ENCODE measurements around the gene HVCN1. TPM values are rescaled to one million over a fixed set of nuclear protein-coding genes. Genes with fewer than 3 reads are reported as not detected.
"Not testable (repeated sequence)": the region's sequence is repeated elsewhere in the genome, so short reads cannot be mapped to it uniquely, and the experiment has no call there.

The HVCN1 gene
- total RNA-seq, 1 donor from 2014 or later, result 4.2 TPM

DNA sequence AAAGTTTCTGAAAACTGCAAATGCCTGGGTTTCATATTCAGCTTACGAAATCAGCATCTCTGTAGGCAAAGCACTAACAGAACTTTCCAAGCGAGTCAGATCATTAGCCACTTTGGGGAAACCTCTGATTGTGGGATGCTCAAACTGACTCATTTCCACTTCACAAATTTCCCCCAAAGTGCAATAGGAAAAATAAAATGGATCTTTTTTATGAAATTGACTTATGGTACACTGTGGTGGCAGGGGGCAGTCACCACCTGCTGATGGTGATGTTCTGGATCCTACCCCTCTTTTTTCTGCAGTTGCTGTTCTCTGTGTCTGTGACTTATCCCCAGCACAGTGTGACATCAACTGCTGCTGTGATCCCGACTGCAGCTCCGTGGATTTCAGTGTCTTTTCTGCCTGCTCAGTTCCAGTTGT lies 69.4 kb downstream of the HVCN1 start:
- no peak for DNase-seq (ENCODE audit: low spot score)

DNA sequence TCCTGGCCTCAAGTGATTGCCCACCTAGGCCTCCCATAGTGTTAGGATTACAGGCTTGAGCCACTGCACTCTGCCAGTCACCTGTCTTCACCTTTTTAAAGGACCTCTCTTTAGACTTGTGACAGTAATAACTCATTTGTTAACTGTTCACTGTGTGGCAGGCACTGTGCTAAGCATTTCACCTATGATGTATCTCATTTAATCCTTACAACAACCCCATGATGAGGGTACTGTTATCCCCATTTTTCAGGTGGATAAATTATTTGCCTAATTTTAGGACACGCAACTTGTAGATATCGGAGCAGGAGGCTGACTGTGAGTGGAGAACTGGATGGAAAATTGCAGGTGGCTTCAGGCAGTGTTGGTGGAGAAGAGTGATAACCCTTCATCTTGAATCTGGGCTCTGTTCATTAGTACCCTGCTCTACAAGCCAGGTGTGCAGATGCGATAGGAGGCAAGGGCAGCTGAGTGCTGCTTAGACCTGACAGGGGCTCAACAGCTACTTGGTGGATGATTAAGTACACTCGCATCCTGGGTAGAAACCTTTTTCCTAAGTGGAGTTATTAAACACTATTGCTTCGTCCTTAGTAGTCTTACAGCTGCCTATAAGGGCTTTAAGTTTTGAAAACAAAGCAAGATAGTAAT lies 72.3 kb downstream of the HVCN1 start:
- no peak for DNase-seq (ENCODE audit: low spot score)

DNA sequence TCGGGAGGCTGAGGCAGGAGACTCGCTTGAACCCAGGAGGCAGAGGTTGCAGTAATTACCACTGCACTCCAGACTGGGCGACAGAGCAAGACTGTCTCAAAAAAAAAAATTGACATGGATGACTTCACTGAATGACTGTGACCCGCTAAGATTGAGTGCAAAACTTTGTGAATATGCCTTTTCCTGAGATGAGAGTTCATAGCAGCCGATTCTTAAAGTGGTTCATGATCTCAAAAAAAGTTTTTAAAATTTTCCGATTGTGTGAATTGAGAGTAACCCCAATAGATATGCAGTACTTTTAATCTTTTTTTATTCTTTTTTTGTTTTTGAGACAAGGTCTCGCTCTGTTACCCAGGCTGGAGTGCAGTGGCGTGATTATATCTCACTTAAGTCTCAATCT lies 73.7 kb downstream of the HVCN1 start:
- DNase-seq (ENCODE audit: low spot score), result no peak

DNA sequence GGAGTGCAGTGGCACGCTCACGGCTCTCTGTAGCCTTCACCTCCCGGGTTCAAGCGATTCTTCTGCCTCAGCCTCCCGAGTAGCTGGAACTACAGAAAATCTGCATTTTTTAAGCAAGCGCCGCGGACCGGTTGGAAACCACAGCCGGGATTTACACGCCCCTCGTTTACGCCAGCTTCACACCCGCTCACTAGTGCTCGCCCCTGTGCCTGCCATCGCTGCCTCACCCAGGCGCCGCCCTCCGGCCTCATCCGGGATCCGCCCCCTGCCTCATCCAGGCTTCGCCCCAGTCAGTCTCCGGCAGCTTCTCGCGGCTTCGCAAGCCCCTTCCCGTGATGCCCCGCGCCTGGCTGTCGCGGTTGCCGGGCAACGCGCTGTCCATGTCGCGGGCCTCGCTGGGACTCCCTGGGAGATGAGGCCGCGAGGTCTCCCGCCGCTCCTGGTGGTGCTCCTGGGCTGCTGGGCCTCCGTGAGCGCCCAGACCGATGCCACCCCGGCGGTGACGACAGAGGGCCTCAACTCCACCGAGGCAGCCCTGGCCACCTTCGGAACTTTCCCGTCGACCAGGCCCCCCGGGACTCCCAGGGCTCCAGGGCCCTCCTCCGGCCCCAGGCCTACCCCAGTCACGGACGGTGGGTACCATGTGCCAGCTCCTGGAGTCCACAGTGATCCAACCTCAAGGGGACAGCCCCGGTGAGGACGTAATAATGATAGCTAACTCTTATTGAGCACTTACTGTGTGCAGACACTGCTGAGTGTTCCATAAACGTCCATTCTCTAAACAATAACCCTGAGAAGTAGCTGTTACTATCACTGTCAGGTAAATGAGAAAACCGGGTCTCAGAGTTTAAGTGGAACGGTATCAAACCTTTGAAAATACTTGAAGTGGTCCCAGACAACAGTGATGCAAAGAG lies 74.9 kb downstream of the HVCN1 start, which contains the start of gene TCTN1:
TCTN1 (plus strand) TSS at position 359 of the 914 bp plus-strand sequence; CDS start at position 413, 54 bp downstream.
- DNase-seq (ENCODE audit: low spot score), result peak; percentile 96

DNA sequence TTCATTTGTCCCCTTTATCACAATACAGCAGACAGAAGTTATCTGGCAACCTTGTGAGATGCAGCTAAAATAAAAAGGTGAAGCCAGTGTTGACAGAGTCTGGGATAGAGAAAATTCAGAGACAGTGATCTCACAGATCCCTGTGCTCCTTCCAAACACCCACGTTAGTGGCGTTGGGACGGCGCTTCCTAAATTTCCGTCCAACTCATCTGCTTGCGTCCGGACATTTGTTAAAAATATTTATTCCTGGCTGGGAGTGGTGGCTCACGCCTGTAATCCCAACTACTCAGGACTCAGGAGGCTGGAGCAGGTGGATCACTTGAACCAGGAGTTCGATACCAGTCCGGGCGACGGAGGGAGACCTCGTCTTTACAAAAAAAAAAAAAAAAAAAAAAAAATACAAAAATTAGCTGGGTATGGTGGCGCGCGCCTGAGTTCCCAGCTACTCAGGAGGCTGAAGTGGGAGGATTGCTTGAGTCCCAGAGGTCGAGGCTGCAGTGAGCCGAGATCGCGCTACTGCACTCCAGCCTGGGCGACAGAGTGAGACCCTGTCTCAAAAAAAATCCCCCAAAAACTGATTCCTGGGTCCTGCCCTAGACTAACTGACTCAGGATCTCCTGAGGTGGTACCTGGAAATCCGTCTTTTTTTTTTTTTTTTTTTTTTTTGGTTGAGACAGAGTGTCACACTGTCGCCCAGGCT lies 75.7 kb downstream of the HVCN1 start:
- DNase-seq (ENCODE audit: low spot score), result no peak

DNA sequence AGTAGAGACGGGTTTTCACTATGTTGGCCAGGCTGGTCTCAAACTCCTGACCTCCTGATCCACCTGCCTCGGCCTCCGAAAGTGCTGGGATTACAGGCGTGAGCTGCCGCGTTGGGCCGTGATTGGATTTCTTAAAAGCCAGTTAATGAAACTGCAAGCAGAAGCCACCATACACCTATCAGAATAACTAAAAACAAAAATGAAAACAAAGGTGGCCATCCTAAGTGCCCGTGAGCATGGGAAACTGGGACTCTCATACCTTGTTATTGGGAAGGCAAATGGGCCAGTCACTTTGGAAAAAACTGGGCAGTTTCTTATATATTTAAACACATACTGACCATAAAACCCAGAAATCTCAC lies 82.7 kb downstream of the HVCN1 start:
- DNase-seq (ENCODE audit: low spot score), result no peak

DNA sequence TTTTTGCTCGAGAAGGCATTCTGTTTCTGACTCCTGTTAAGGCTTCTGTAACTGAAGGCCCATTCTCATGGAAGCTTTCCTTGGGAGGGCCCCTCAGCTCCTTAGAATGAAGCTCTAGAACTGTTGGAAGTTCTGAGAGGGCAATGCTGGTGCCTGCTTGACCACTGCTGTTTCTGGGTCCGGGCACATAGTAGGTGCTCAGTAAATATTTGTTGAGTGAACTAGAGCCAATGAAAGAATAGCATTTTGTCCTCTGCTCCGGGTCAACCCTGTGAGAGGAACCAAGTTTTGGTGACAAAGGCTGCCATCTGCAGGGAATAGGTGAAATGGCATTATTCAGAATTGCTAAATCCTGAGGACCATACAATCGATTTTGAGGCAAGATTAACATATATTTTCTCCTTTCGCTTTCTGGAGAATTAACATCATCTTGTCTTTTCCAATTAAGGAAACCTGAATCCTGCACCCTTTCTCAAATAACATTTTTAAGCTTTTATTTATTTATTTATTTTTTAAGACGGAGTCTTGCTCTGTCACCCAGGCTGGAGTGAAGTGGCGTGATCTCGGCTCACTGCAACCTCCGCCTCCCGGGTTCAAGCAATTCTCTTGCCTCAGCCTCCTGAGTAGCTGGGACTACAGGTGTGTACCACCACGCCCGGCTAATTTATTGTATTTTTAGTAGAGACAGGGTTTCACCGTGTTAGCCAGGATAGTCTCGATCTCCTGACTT lies 86.7 kb downstream of the HVCN1 start:
- DNase-seq (ENCODE audit: low spot score), result not testable (repeated sequence)

DNA sequence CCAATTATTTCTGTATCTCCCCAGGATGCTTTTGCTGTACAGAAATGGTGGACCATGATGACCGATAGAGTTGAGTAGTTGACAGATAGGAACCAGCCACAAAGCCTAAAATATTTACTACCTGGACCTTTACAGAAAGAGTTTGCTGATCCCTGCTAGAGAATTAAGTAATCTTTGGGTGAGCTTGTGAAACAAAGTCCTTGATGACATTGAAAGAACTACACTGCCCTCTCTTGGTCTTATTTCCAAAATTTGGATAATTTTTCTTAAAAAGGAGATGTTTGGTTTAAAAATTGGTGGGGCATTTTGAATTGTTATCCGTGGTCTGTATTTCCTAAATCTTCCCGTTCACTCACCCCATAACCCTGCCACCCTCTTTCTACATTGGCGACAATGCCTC lies 88.7 kb downstream of the HVCN1 start:
- no peak for DNase-seq (ENCODE audit: low spot score)

DNA sequence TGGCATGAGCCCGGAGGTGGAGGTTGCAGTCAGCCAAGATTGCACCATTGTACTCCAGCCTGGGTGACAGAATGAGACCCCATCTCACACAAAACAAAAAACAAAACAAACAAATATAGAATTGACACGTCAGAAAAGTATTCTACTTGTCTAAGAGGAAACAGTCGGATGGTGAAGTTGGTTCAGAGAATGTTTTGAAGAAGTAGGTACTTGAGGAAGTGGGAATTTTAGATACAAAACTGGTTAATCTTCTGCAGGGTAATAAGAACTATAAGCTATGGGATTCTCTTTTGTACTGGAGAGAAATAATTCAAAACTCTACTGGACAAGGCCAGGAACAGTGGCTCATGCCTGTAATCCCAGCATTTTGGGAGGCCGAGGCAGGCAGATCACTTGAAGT lies 89.6 kb downstream of the HVCN1 start:
- no peak for DNase-seq (ENCODE audit: low spot score)

Other genes with a start within 250 kb of the HVCN1 start
- 250 TPM for gene ARPC3, start 238.8 kb downstream of the HVCN1 start, total RNA-seq
- gene GPN3, start 220.9 kb downstream of the HVCN1 start, total RNA-seq, result 20.3 TPM
- gene FAM216A, start 220.3 kb downstream of the HVCN1 start, total RNA-seq, result 4.2 TPM
- gene VPS29, start 187.0 kb downstream of the HVCN1 start, total RNA-seq, result 120 TPM
- 0.57 TPM for gene RAD9B, start 186.8 kb downstream of the HVCN1 start, total RNA-seq
- 26.1 TPM for gene PPTC7, start 105.8 kb downstream of the HVCN1 start, total RNA-seq
- 50.0 TPM for gene TCTN1, start 75.0 kb downstream of the HVCN1 start, total RNA-seq
- 107 TPM for gene PPP1CC, start 53.8 kb upstream of the HVCN1 start, total RNA-seq
- not detected for gene CCDC63, start 157.9 kb upstream of the HVCN1 start, total RNA-seq
- gene MYL2, start 231.5 kb upstream of the HVCN1 start, total RNA-seq, result 6.2 TPM

Measured in ureter (tissue), 1 donor.